NCI-H1417 (cell line): ENCODE measurements around the gene TLN1.

Source experiments
- DNase-seq, 3 experiments: peaks; one replicate each; lab custom pipeline; 2025; lab: John Stamatoyannopoulos, UW

TLN1 gene

DNA sequence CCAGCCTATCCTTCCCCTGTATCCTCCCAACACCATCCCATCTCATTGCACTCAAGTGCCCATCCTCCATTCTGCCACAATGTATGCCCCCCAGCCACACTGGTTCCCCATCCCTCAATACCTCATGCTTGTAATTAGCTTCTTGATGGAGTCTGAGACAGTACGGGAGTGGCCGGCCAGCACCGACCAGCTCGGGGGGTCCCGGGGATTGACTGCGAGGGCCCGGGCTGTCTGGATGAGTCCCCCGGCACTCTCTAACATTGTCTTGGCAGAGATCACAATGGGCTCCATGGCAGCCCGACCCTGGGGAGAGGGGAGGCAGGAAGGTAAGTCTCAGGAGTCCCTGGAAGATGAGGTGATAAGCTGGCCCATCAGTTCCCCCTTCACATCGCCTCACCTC lies 25.0 kb downstream of the TLN1 start:
- no peak for DNase-seq

GRCh38 chr9:35705836-35706430 lies 26.1 kb downstream of the TLN1 start:
- no peak for DNase-seq

DNA sequence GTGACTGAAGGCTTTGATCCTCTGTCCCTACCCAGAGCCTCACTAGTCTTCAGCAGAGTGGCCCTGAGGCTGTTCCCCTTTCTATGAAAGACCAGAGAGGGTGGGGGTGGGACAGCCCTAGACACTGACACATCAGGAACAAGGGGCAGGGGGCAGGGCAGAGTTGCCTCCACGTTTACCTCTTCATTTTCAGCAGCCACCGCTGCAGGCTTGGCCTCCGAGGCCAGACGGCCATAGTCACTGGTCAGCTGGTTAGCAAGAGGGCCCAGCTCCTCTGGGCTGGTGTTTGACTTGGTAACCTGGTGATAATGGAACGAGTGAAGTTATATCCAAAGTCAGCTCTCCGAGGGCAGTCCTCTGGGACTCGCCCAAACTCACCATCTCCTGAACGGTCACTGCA lies 26.6 kb downstream of the TLN1 start:
- no peak for DNase-seq

- DNase-seq, result no peak
Observed at GRCh38 chr9:35703906-35704672, 27.9 kb downstream of the TLN1 start.

DNA sequence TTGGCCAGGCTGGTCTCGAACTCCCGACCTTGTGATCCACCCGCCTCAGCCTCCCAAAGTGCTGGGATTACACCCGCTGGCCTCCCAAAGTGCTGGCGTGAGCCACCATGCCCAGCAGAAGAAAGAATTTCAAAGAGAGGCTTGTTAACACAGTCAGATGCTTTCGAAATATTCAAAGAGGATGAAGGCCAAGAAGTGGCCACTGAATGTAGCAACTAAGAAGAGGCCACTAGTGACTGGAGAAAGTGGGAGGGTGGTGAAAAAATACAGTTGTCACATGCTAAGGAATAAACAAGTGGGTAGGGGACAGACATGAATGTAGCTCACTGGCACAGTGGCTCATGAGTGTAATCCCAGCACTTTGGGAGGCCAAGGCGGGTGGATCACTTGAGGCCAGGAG lies 29.3 kb downstream of the TLN1 start:
- no peak for DNase-seq

DNA sequence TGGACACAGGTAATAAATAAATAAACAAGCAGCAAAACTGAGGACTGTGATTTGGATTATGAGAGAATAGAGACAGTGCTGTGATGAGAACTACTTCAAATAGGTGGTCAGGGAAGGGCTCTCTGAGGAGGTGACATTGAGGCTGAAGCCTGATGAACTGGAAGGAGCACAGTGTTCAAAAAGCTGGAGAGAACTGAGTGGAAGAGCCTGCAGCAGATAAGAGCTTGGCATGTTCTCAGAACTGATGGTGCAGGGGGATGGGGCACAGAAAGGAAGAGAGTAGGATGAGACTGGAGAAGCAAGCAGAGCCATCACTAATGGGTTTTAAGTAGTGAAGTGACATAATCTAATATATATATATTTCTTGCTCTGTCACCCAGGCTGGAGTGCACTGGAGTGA lies 31.1 kb downstream of the TLN1 start:
- DNase-seq, result no peak

DNA sequence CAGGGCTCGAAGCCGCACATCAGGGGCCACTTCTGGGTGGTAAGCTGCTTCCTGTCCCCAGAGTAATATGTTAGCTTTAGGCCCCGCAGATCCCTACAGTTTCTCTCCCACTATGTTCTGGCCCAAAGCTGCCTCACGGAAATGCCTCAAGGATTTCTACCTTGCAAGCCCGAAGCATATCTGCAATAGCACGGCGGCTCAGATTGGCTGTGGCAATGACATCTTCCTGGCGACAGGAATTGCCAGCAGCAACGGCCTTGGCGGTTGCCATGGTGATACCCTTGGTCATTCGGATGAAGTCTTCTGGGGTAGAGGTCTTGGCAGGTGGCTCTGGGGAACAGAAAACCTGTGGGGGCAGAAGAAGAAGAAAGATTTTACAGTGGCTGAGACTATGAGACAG lies 32.0 kb downstream of the TLN1 start:
- no peak for DNase-seq

- DNase-seq, result no peak
Observed at GRCh38 chr9:35698231-35698630, 33.8 kb downstream of the TLN1 start.

DNA sequence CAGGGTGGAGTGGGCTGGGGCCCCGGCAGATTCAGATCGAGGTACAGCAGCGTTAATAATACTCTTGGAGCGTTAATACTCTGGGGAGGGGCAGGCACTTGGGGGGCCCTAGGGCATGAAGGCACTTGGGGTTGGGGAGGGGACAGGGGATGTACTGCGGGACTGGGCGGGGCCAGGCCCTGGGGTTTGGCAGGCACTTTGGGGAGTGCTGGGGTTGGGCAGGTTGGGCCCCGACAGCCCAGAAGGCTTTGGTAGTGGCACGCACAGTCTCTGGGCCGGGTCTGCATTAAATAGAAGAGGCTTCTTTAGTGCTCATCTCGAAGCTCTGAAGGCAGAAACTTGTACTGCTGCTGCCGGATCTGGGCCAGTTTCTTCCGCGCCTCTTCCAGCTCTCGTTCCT lies 34.5 kb downstream of the TLN1 start:
- no peak for DNase-seq

GRCh38 chr9:35696520-35697215 lies 35.3 kb downstream of the TLN1 start:
- DNase-seq, result peak; percentile 10 to 31 (median 21)

DNA sequence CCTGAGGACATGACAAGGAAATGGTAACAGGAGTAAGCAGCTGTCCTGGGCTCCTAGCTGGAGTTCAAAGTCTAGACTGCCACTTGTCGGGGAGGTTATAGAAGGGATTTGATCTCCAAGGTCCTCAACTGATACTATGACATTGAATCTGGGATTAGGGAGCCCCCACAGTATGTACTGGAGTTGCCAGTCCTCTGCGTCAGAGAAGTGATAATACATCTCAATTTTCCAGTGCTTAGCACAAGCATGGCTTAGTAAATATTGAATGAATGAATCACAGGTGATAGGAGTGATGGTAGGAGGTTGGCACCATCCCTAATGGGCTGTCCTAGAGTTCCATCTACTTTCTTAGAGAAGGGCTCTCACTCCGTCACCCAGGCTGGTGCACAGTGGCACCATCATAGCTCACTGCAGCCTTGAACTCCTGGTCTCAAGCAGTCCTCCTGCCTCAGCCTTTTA lies 36.0 kb downstream of the TLN1 start:
- no peak for DNase-seq

GRCh38 chr9:35691757-35692301 lies 40.2 kb downstream of the TLN1 start:
- no peak for DNase-seq

DNA sequence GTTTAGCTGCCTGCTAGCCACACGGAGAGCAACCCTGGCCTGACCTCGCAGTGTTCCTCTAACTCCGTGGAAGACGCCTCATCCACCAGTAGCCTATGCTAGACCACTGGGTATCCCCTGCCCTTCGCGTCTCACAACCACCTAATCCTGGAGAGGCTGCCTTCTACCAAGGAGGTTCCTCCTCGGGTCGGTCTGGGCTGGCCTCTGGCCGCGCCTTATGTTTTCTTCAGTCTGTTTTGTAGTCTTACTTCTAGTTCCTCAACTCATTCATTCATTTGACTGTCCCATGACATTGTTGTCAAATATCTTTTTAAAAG lies 40.7 kb downstream of the TLN1 start:
- DNase-seq, result no peak

DNA sequence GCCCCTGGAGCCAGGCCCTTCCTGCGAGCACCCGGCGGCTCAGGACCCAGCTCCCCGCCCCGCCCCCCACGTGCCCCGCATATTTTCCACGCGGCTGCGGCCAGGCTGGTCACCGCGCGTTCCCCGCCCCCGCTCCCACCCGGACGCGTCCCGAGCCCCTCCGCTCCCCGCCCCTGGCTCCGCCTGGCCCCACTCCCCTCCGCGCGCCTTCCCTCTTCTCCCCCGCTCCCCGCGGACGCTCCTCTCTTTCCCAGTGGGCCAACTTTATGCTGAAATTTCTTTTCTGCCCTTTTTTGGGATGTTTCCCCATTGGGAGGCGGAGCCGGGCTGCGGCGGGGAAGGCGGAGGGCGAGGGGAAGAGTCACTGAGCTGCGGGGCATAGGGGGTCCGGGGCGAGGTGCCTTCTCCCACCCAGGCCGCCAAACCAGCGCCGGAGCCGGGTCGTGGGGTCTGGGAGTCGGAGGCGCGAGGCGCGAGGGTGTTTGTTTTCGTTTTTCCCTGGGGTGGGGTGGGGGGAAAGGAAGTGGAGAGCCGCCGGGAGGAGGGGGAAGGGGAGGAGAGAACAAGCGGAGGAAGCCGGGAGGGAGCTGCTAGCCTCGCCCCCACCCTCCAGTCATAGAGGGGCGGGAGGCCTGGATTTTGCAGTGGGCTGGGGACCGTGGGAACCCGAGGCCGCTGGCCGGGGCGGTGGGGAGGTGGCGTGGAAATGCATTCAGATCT lies 41.2 kb downstream of the TLN1 start:
- peak in 2 of 3 experiments; percentile 29 to 34 for DNase-seq

DNA sequence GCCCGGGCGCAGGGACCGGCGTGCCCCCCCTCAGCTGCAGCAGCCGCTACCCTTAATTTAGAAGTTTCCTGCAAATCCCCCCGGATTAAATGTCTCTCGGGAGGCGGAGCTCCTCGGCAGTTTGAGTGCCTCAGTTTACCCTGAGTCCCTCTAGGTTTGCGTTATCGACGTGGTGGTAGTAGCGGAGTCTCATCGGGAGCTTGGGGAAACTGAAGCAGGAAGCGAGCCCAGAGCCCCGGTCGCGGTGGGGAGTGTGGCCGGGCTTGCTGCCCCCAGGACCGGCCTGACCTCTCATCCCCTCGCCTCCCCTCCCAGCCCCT lies 41.7 kb downstream of the TLN1 start:
- DNase-seq, result peak in 2 of 3 experiments; percentile 28 to 34

DNA sequence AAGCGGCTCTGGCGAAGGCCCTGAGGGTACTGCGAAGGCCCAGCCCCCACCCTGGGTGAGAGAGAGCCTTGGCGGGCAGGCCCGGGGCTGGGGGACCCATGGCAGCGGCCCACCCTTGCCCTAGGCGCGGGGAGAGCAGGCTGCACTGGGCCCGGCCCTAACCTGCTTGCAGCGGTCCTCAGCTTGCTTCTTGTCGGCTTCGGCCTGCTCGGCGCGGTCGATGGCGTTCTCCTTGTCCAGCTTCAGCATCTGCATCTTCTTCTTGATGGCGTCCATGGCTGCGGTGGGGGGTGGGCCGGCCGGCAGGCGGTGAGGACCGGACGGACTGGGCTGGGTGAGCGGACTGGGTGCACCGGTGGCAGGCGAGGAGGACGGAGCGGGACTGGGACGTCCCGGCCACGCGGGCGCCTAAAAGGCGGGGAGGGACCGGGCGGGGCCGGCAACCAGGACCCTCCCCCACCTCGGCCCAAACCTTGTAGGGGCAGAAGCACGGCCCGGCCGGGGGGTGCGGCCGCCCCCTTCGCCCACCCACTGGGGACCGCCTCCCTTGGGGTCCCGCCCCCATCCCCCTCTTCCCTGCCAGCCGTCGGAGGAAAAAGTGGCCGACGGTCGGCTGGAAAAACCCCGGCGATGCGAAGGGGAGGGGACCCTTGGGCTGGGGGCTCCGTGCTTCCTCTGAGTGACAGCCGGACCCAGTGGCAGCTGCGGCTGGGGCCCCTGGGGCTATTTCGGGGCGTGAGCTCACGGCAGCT lies 42.3 kb downstream of the TLN1 start, which contains the start of gene TPM2:
TPM2 (minus strand) TSS at position 384 of the 752 bp plus-strand sequence; CDS start at position 276, 108 bp downstream.
- peak in 1 of 3 experiments; percentile 18 for DNase-seq

- no peak for DNase-seq
Observed at GRCh38 chr9:35688558-35689541, 43.1 kb downstream of the TLN1 start.

GRCh38 chr9:35687972-35688557 lies 43.9 kb downstream of the TLN1 start:
- DNase-seq, result no peak

- DNase-seq, result no peak
Observed at GRCh38 chr9:35687306-35687705, 44.7 kb downstream of the TLN1 start.
